ENCODE measurements around the gene PDE5A. TPM values are rescaled to one million over a fixed set of nuclear protein-coding genes. Genes with fewer than 3 reads are reported as not detected.
"Not testable (repeated sequence)": the region's sequence is repeated elsewhere in the genome, so short reads cannot be mapped to it uniquely, and the experiment has no call there.

PDE5A gene
- total and polyA plus RNA-seq, 10 of the 15 experiments (the other 5 are each of a cell fraction or from before 2014, with no cell fraction given), result under 0.01 to 3.9 (median 0.26) TPM; not detected in 1

DNA sequence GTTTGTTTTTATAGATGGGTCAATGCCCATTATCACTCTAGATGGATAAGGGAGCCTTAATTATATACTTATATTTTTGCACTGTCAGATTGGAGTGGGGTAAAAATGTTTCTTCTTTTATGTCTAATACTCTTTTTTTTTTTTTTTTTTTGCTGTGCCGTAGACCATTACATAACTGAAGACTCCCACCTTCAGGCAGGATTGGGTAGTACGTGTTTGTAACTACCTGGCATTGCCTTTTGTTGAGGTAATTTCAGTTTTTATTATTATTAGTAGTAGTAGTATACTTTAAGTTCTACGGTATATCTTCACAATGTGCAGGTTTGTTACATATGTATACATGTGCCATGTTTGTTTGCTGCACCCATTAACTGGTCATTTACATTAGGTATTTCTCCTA, 165.9 kb downstream of the PDE5A start:
- RAD21 ChIA-PET (ENCODE audit: unreplicated experiment); SMC1A ChIA-PET (ENCODE audit: uncharacterized antibody, unreplicated experiment); H2AFZ ChIP-seq (ENCODE audit: control insufficient read depth, low read depth, low read length); H3K9me3 ChIP-seq (replicated peaks; ENCODE audit: control insufficient read depth, insufficient read depth, low read length); DNase-seq (ENCODE audit: low read depth, low spot score); H3K36me3 ChIP-seq (ENCODE audit: control insufficient read depth in 2 of 2, insufficient read depth in 2 of 2, low read length in 1 of 2); H4K20me1 ChIP-seq (ENCODE audit: control insufficient read depth, insufficient read depth); BruUV-seq (replicated peaks); H3K4me2 ChIP-seq (ENCODE audit: control insufficient read depth, insufficient read depth); H3K27me3 ChIP-seq (replicated peaks in 1 of 2; ENCODE audit: control insufficient read depth in 2 of 2, insufficient read depth in 2 of 2, low read length in 1 of 2); intact Hi-C loops (cut with micrococcal nuclease; ENCODE audit: unreplicated experiment); FAIRE-seq; H3K4me1 ChIP-seq (ENCODE audit: control insufficient read depth, insufficient read depth, low read length); H3K79me2 ChIP-seq (ENCODE audit: control insufficient read depth, insufficient read depth, low read length); H3K27ac ChIP-seq (ENCODE audit: control insufficient read depth, insufficient read depth); POLR2A ChIA-PET; CTCF ChIA-PET; in situ Hi-C loops (cut with MboI); H3K9ac ChIP-seq (ENCODE audit: control insufficient read depth, insufficient read depth, low read length); H3K4me3 ChIP-seq: not testable (repeated sequence)
- TF ChIP-seq CTCF (IDR thresholded peaks at IDR 0.05 in 2 of 3, conservative IDR thresholded peaks at IDR 0.05 in 1 of 3; ENCODE audit: control insufficient read depth in 2 of 3, extremely low read depth in 1 of 3, insufficient read depth in 1 of 3, low read depth in 3 of 3, low read length in 3 of 3) (0 out of 6 replicates have a peak, but pooled peaks of 1 of the 3 experiments have one; percentile 10), ZNF384 (IDR thresholded peaks at IDR 0.05; ENCODE audit: borderline replicate concordance, low read depth, low read length) (peak; percentile 52; the same call in 1 of the 2 replicates)
- 48% methylated on average over 2 of the region's 3 CpGs for WGBS (ENCODE audit: insufficient coverage, insufficient replicate concordance, low lambda C conversion rate, missing lambda C conversion rate)
- peak; percentile 37; the same call in 1 of the 3 replicates for ATAC-seq

GRCh38 chr4:119455734-119456133, 172.9 kb downstream of the PDE5A start:
- BruUV-seq (replicated peaks); intact Hi-C loops (cut with micrococcal nuclease; ENCODE audit: unreplicated experiment); in situ Hi-C loops (cut with MboI); H3K36me3 ChIP-seq (ENCODE audit: control insufficient read depth in 2 of 2, insufficient read depth in 2 of 2, low read length in 1 of 2); H4K20me1 ChIP-seq (ENCODE audit: control insufficient read depth, insufficient read depth); H3K27ac ChIP-seq (ENCODE audit: control insufficient read depth, insufficient read depth); RAD21 ChIA-PET (ENCODE audit: unreplicated experiment); CTCF ChIA-PET; ATAC-seq; H3K27me3 ChIP-seq (replicated peaks in 1 of 2; ENCODE audit: control insufficient read depth in 2 of 2, insufficient read depth in 2 of 2, low read length in 1 of 2); SMC1A ChIA-PET (ENCODE audit: uncharacterized antibody, unreplicated experiment); H3K79me2 ChIP-seq (ENCODE audit: control insufficient read depth, insufficient read depth, low read length); H3K9ac ChIP-seq (ENCODE audit: control insufficient read depth, insufficient read depth, low read length); POLR2A ChIA-PET; H2AFZ ChIP-seq (ENCODE audit: control insufficient read depth, low read depth, low read length); H3K9me3 ChIP-seq (replicated peaks; ENCODE audit: control insufficient read depth, insufficient read depth, low read length); FAIRE-seq; H3K4me1 ChIP-seq (ENCODE audit: control insufficient read depth, insufficient read depth, low read length); DNase-seq (ENCODE audit: low read depth, low spot score): not testable (repeated sequence)
- WGBS (ENCODE audit: insufficient coverage, insufficient replicate concordance, low lambda C conversion rate, missing lambda C conversion rate), result 80% methylated on average over 11 of the region's 18 CpGs
- peak overlapping the region; percentile 53 for H3K4me3 ChIP-seq
- H3K4me2 ChIP-seq (ENCODE audit: control insufficient read depth, insufficient read depth), result peak overlapping the region; percentile 33; the same call in 1 of the 2 replicates

All from GM12878 (cell line).